Adrenal gland (tissue), 5 donors: ENCODE measurements around the gene PIK3C2G.

ENCODE experiments used
- CTCF ChIP-seq, 6 experiments: fragments of 450-650 bp in 4 of 6; fragments of 200-600 bp in 2 of 6; sonication (generic) in 1 of 6; IDR thresholded peaks; 1 replicate in 5 of 6; 2 replicates in 1 of 6; pipeline versions ENCODE4 v1.5.1 to v1.8.0; 2016 to 2021; ENCODE audit warnings: antibody characterized with exemption in 6 of 6, mild to moderate bottlenecking in 2 of 6, moderate library complexity in 1 of 6
- POLR2A ChIP-seq, 2 donors: fragments of 450-650 bp; IDR thresholded peaks; one replicate each; pipeline ENCODE4 v1.6.1; 2017; ENCODE audit warnings: antibody characterized with exemption in 2 of 2, mild to moderate bottlenecking in 2 of 2, moderate library complexity in 1 of 2
- donor health status: DM: no; HTN: no; CAD: no.

DNA sequence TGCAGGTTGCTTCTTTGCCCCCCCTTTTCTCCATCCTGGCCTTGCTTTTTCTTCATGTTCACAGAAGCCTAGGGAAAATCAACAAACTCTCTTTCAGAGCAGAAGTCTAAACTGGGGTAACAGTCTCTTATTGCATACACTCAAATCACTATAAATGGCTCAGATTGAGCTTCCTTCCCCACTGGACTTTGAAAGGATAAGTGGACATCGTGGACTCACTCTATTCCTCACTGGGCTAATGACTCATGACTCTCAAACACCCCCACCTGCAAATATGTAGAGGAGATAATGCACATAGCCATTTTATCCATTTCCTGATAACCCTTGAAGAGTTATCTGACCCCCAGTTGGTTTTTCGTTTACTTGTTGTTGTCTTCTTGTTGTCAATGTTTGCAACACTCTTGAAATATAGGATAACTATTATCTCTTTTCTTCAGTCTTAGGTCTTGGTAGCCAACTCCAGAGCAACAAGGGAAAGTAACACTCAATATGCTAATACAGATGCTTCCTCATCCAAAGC, 221.3 kb downstream of the PIK3C2G start:
- no peak for TF ChIP-seq CTCF (IDR thresholded peaks at IDR 0.05)
- no peak for TF ChIP-seq POLR2A (IDR thresholded peaks at IDR 0.05)
